ENCODE measurements around the gene CBX1. TPM values are rescaled to one million over a fixed set of nuclear protein-coding genes. Genes with fewer than 3 reads are reported as not detected.

CBX1 gene
- total and polyA plus RNA-seq, 2 of the 8 experiments (the other 6 are each of a cell fraction or from before 2014, with no cell fraction given) = 38.7 to 173 TPM

GRCh38 chr17:48129981-48130380 is 28.7 kb upstream of the CBX1 start:
- H2AFZ ChIP-seq (ENCODE audit: low read length) = no peak overlapping the region
- no peak for FAIRE-seq
- H4K5ac ChIP-seq (ENCODE audit: insufficient read length, low read depth, low read length) = no peak overlapping the region
- no peak overlapping the region for H4K8ac ChIP-seq (ENCODE audit: extremely low read depth, insufficient read depth, low read length)
- H3K36me3 ChIP-seq (ENCODE audit: control insufficient read depth in 2 of 4, insufficient read depth in 4 of 4, low read length in 3 of 4) = no peaks in the 10 kb centered on the region
- H3K18ac ChIP-seq (ENCODE audit: extremely low read depth, low read length) = no peak overlapping the region
- H3K4me2 ChIP-seq (ENCODE audit: insufficient read depth in 1 of 2, low read depth in 2 of 2, low read length in 2 of 2) = no peak overlapping the region
- H2AK5ac ChIP-seq (ENCODE audit: low read depth, low read length) = no peak overlapping the region
- no peaks in the 10 kb centered on the region for H3K23me2 ChIP-seq (ENCODE audit: low read depth, low read length)
- no peak overlapping the region for H2BK120ac ChIP-seq (replicated peaks; ENCODE audit: low read depth, low read length)
- no peak overlapping the region for H4K91ac ChIP-seq (replicated peaks; ENCODE audit: insufficient read length, low read length)
- no peak overlapping the region for H3K27ac ChIP-seq (ENCODE audit: low read depth, low read length)
- no peak overlapping the region for H3K23ac ChIP-seq (ENCODE audit: insufficient read length)
- ChIA-PET POLR2A (ENCODE audit: partially characterized antibody) (interaction anchor here (0.7 to 1.7 kb wide), 4 partner anchors 61 to 95 kb away, joined by 4 to 6 read pairs (median 4); partner anchors contain the start of gene NFE2L1), CTCF (ENCODE audit: partially characterized antibody) (interaction anchor here (0.8 to 7.0 kb wide), 11 partner anchors 11 to 108 kb away, joined by 3 to 69 read pairs (median 8); no protein-coding TSS in a partner anchor)
- H3K56ac ChIP-seq (replicated peaks; ENCODE audit: insufficient read length, low read depth, low read length) = no peak overlapping the region
- no peak overlapping the region for H3K14ac ChIP-seq (ENCODE audit: insufficient read length)
- no peaks in the 10 kb centered on the region for H3K4me1 ChIP-seq (replicated peaks in 1 of 4; ENCODE audit: control insufficient read depth in 3 of 4, insufficient read depth in 4 of 4, low read length in 3 of 4)
- H2BK5ac ChIP-seq (ENCODE audit: low read depth, low read length) = no peak overlapping the region
- no peaks in the 10 kb centered on the region for H3K79me1 ChIP-seq (ENCODE audit: low read depth, low read length)
- no peak overlapping the region for H3K4me3 ChIP-seq (ENCODE audit: extremely low read depth in 1 of 4, insufficient read depth in 2 of 4, low read depth in 3 of 4, low read length in 4 of 4)
- TF ChIP-seq SIN3A (conservative IDR thresholded peaks at IDR 0.05 in 1 of 2, IDR thresholded peaks at IDR 0.05 in 1 of 2; ENCODE audit: low read depth in 1 of 2, low read length in 2 of 2) (no peak), BACH1 (IDR thresholded peaks at IDR 0.05; ENCODE audit: low read length) (no peak), GABPA (IDR thresholded peaks at IDR 0.05; ENCODE audit: borderline replicate concordance, insufficient read depth, low read length) (no peak), SAP30 (IDR thresholded peaks at IDR 0.05; ENCODE audit: insufficient read depth, insufficient replicate concordance, low read length) (no peak)
- H2BK15ac ChIP-seq (ENCODE audit: low read length) = no peak overlapping the region
- H3K4ac ChIP-seq (replicated peaks; ENCODE audit: insufficient read length, low read depth, low read length) = no peak overlapping the region
- no peaks in the 10 kb centered on the region for H3K27me3 ChIP-seq (replicated peaks in 1 of 4; ENCODE audit: control insufficient read depth in 3 of 4, extremely low read depth in 1 of 4, insufficient read depth in 3 of 4, low read length in 3 of 4)
- H2BK12ac ChIP-seq (ENCODE audit: low read depth, low read length) = no peak overlapping the region
- no peaks in the 10 kb centered on the region for H3K79me2 ChIP-seq (ENCODE audit: control insufficient read depth in 1 of 2, insufficient read depth in 2 of 2, low read length in 2 of 2)
- no peak overlapping the region for H3K9ac ChIP-seq (replicated peaks in 1 of 4; ENCODE audit: extremely low read depth in 1 of 4, low read depth in 3 of 4, low read length in 3 of 4)
- DNase-seq (ENCODE audit: low read depth in 1 of 2, low spot score in 2 of 2) = no peak
- H2BK20ac ChIP-seq (ENCODE audit: low read length) = no peak overlapping the region
- 71% methylated on average over 5 of the region's 5 CpGs; no CpG with 5 or more reads in 1 of the 2 experiments for WGBS, 2 experiments (ENCODE audit: extremely low coverage in 1 of 2, insufficient coverage in 1 of 2, insufficient read length in 1 of 2, insufficient replicate concordance in 2 of 2, low coverage in 1 of 2, low lambda C conversion rate in 2 of 2, missing lambda C conversion rate in 1 of 2)
- no peaks in the 10 kb centered on the region for H3K9me3 ChIP-seq (ENCODE audit: insufficient read depth in 2 of 2, low read depth in 1 of 2, low read length in 1 of 2)
- no peaks in the 10 kb centered on the region for H4K20me1 ChIP-seq (replicated peaks in 1 of 2; ENCODE audit: control insufficient read depth in 1 of 2, insufficient read depth in 2 of 2, low read length in 2 of 2)
